ENCODE data around the gene ZNF415. TPM values are rescaled to one million over a fixed set of nuclear protein-coding genes. Genes with fewer than 3 reads are reported as not detected.

ZNF415 gene
- total RNA-seq, 4 donors from 2014 or later, result 1.2 to 9.9 (median 2.6) TPM

- peaks cover 0 to 66% (median 0%) of the 10 kb centered on the region in 3 donors for H3K36me3 ChIP-seq
- H3K4me3 ChIP-seq, result no peak overlapping the region
- H3K9me3 ChIP-seq, result no peaks in the 10 kb centered on the region
- no peaks in the 10 kb centered on the region for H3K4me1 ChIP-seq
- TF ChIP-seq CTCF (IDR thresholded peaks at IDR 0.05) (no peak), POLR2A (IDR thresholded peaks at IDR 0.05) (no peak)
- H3K27me3 ChIP-seq, result no peaks in the 10 kb centered on the region
- H3K27ac ChIP-seq, result no peak overlapping the region
- DNase-seq, result no peak
Observed at GRCh38 chr19:53091413-53092254, 41.1 kb downstream of the ZNF415 start.

GRCh38 chr19:53088091-53088490 lies 44.6 kb downstream of the ZNF415 start:
- H3K27ac ChIP-seq, result no peak overlapping the region
- H3K4me1 ChIP-seq, result no peaks in the 10 kb centered on the region
- no peaks in the 10 kb centered on the region for H3K9me3 ChIP-seq
- H3K4me3 ChIP-seq, result no peak overlapping the region
- H3K27me3 ChIP-seq, result no peaks in the 10 kb centered on the region
- no peak for DNase-seq
- H3K36me3 ChIP-seq, result peaks cover 0 to 90% (median 0%) of the 10 kb centered on the region in 3 donors
- TF ChIP-seq POLR2A (IDR thresholded peaks at IDR 0.05) (no peak), CTCF (IDR thresholded peaks at IDR 0.05) (no peak)

- Histone ChIP-seq H3K4me1 (no peaks in the 10 kb centered on the region), H3K9me3 (peaks cover 0 to 6% (median 1%) of the 10 kb centered on the region in 4 donors), H3K36me3 (peaks cover 0 to 97% (median 0%) of the 10 kb centered on the region in 3 donors), H3K27me3 (no peaks in the 10 kb centered on the region), H3K4me3 (no peak overlapping the region), H3K27ac (no peak overlapping the region)
- no peak for DNase-seq
- TF ChIP-seq CTCF (IDR thresholded peaks at IDR 0.05) (no peak), POLR2A (IDR thresholded peaks at IDR 0.05) (no peak)
Observed at GRCh38 chr19:53086949-53087348, 45.8 kb downstream of the ZNF415 start.

GRCh38 chr19:53085496-53085895 lies 47.2 kb downstream of the ZNF415 start:
- Histone ChIP-seq H3K36me3 (peaks cover 0 to 96% (median 0%) of the 10 kb centered on the region in 3 donors), H3K27me3 (no peaks in the 10 kb centered on the region), H3K4me3 (no peak overlapping the region), H3K27ac (no peak overlapping the region), H3K9me3 (peaks cover 0 to 8% (median 3%) of the 10 kb centered on the region in 4 donors), H3K4me1 (no peaks in the 10 kb centered on the region)
- no peak for TF ChIP-seq CTCF (IDR thresholded peaks at IDR 0.05)
- TF ChIP-seq POLR2A (IDR thresholded peaks at IDR 0.05), result no peak
- DNase-seq, result no peak

- no peak for TF ChIP-seq CTCF (IDR thresholded peaks at IDR 0.05)
- no peak for TF ChIP-seq POLR2A (IDR thresholded peaks at IDR 0.05)
- no peaks in the 10 kb centered on the region for H3K4me1 ChIP-seq
- H3K27me3 ChIP-seq, result no peaks in the 10 kb centered on the region
- no peak for DNase-seq
- H3K27ac ChIP-seq, result no peak overlapping the region
- peaks cover 0 to 90% (median 0%) of the 10 kb centered on the region in 3 donors for H3K36me3 ChIP-seq
- peaks cover 0 to 13% (median 3%) of the 10 kb centered on the region in 4 donors for H3K9me3 ChIP-seq
- H3K4me3 ChIP-seq, result no peak overlapping the region
Observed at GRCh38 chr19:53082929-53083328, 49.8 kb downstream of the ZNF415 start.

Data from Peyer's patch (tissue), 4 donors.